Upper lobe of left lung (tissue), 4 donors: ENCODE measurements around the gene PLA2G4A.

Source experiments
- POLR2A ChIP-seq, 4 donors: fragments of 450-650 bp; IDR thresholded peaks; one replicate each; pipeline ENCODE4 v1.5.1; 2016 to 2017; ENCODE audit warnings: antibody characterized with exemption in 4 of 4, mild to moderate bottlenecking in 2 of 4
- POLR2AphosphoS5 ChIP-seq, 2 donors: sonication (generic); formaldehyde crosslinking; IDR thresholded peaks; one replicate each; pipeline ENCODE4 v1.5.1; 2017; ENCODE audit warnings: antibody characterized with exemption in 2 of 2
- TF ChIP-seq, protein P1 (sequence below), 6 experiments: fragments of 450-650 bp in 4 of 6; fragments of 200-600 bp in 2 of 6; sonication (generic) in 2 of 6; IDR thresholded peaks; one replicate each; pipeline ENCODE4 v1.5.1; 2016 to 2019; ENCODE audit warnings: antibody characterized with exemption in 6 of 6

DNA sequence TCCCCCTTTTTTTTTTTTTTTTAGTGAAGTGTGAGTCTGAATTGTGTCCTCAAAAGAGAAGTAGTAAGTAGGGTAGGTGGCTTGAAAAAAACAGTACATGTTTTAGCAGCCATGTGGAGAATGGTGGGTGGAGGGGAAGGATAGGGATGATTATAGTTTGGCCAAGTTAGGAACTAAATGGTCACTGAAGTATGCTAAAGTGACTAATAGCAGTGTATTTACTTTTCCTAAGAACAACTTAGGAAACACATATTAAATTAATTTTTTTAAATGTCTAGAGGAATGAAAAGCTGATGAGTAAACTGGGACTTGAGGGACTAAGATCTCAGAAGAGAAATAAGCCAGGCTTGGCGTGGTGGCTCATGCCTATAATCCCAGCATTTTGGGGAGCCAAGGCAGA, 55.5 kb downstream of the PLA2G4A start:
- TF ChIP-seq POLR2A (IDR thresholded peaks at IDR 0.05) (no peak), POLR2AphosphoS5 (IDR thresholded peaks at IDR 0.05) (no peak)
- TF ChIP-seq, protein P1, sequence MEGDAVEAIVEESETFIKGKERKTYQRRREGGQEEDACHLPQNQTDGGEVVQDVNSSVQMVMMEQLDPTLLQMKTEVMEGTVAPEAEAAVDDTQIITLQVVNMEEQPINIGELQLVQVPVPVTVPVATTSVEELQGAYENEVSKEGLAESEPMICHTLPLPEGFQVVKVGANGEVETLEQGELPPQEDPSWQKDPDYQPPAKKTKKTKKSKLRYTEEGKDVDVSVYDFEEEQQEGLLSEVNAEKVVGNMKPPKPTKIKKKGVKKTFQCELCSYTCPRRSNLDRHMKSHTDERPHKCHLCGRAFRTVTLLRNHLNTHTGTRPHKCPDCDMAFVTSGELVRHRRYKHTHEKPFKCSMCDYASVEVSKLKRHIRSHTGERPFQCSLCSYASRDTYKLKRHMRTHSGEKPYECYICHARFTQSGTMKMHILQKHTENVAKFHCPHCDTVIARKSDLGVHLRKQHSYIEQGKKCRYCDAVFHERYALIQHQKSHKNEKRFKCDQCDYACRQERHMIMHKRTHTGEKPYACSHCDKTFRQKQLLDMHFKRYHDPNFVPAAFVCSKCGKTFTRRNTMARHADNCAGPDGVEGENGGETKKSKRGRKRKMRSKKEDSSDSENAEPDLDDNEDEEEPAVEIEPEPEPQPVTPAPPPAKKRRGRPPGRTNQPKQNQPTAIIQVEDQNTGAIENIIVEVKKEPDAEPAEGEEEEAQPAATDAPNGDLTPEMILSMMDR (IDR thresholded peaks at IDR 0.05): no peak
